NCI-H1694 (cell line): ENCODE data around the gene TCAF2.
"Not testable (repeated sequence)": the region's sequence is repeated elsewhere in the genome, so short reads cannot be mapped to it uniquely, and the experiment has no call there.

Source experiments
- DNase-seq: peaks from one replicate; lab custom pipeline; 2025; lab: John Stamatoyannopoulos, UW

Gene TCAF2

DNA sequence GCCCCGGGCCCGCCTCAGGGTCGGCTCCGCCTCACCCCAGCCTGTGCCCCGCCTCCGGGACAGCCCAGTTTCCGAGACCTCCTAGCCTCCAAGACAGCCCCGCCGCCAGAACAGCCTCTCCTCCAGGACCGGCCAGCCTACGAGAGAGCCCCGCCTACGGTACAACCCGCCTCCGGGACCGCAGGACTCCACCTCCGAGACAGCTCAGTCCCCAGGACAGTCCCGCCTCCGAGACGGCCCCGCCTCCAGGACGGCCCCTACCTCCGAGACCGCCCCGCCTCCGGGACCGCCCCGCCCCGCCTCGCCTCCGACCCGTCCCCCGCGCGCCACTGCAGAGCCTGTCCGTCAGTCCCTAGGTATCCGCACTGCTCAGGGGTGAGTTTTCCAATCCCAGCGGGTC lies at the start of gene TCAF2:
Gene TCAF2, plus strand, starts transcription at position 329 of the 400 bp plus-strand sequence.
- DNase-seq = not testable (repeated sequence)

DNA sequence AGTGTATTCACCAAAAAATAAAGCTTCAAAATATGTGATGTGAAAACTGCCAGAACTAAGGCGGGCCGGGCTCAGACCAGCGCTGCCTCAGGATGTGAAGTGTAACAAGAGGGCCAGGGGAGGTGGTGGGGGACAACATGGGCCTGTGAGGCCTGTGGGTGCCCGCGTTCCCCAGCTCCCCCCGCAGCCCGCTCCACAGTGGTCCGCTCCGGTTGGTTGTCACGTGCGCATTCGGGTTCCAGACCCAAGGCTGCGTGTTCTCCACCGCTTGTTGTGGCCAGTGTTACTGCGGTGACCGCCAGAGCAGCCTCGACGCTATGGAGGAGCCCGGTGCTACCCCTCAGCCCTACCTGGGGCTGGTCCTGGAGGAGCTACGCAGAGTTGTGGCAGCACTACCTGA lies 49.3 kb upstream of the TCAF2 start, which contains the start of gene CTAGE15:
Gene CTAGE15, plus strand, starts transcription at position 301 of the 400 bp plus-strand sequence. Its CDS starts 17 bp downstream, at position 318.
- DNase-seq = not testable (repeated sequence)

DNA sequence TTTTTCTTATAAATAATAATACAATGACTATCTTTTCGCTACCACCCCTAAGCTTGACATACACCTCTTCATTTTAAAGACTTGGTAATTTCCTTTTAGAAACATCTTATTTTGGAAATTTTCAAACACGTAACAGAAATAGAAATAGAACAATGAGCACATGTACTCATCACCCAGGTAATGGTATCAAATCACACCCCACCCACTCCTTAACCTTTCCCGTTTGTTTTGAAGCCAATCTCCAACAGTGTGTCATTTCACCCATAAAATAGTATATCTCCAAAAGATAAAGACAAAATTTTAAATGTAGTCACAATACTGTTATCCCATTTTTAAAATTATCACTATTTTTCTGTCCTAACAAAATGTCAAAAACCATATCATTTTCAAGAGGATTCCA lies 32.6 kb upstream of the TCAF2 start:
- DNase-seq = not testable (repeated sequence)

DNA sequence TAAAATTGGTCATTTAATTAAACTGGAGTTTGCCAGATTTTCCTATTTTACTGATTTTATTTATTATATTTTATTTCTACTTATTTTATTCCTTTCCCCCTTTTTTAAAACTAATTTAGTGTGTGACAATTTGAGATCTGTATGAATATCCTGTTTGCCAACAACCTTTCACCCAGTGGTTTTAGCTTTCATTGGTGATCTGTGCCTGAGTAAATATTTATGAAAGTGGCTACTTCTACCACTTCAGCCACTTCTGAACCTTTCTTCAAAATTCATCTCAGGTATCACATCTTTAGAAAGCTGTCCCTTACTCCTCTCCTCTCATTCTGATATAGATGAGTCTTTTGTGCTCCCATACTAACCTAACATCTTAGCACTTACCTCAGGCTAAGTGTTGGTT lies 30.9 kb upstream of the TCAF2 start:
- DNase-seq = not testable (repeated sequence)

DNA sequence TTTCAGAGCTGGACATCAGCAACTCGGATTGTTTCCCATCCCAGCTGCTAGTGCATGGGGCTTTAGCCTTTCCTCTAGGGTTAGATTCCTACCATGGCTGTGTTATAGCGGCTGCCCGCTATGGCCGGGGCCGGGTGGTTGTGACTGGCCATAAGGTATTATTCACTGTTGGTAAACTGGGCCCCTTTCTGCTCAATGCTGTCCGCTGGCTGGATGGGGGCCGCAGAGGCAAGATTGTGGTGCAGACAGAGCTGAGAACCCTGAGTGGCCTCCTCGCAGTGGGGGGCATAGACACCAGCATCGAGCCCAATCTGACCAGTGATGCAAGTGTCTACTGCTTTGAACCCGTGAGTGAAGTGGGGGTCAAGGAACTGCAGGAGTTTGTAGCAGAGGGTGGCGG lies 22.7 kb upstream of the TCAF2 start:
- not testable (repeated sequence) for DNase-seq

DNA sequence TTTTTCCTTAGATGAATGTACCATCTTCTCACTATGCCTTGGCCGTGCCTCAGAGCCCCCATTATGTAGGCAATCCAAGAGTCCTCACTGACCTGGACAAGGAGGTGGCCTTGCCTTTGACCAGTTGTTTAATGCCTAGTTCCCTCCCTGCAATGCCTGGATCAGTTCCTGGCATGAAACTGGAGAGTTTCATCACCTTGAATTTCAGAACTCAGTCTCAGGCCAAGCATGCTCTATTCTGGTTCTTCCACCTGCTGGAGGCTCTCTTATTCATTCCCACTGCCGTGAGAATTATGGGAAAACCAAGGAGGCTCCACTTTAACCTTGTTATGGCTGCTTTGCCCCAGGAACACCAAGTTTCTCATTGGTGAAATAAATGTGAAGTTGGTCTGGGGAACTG lies 17.2 kb upstream of the TCAF2 start:
- not testable (repeated sequence) for DNase-seq

DNA sequence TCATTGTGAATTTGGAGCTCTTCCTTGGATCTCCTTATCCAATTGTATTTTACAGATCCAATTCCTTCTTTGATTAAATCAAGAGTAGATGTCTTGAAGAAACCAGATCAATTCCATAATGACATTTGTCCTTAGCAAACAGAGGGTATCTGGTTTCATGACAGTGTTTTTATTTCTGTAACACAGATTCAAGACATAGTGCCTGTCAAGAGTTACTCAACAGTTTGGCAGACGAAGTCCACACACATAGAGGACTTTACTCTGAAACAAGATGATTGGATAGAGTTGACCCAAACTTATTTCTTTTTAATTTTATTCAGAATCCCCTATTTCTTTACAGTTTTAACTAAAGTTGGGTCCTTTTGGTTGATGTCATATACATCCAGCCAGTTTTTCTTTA lies 14.7 kb upstream of the TCAF2 start:
- not testable (repeated sequence) for DNase-seq

DNA sequence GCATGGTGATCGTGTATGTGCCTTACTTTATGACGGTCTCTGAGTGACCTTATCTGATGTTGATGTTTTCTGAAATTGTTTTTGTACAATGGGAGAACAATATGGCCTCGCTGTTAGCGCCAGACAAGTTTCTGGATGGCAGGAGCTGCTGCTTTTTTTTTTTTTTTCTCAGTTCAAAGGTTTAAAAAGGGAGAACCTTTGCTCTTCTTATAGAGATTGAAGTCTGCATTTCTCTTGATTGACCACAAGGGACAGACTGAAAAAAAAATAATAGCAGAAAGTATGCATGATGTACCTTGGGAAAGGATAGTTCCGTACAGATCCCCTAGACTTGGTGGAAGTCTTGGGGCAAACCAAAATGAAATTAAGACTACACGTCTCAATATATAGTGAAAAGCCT lies 5.2 kb upstream of the TCAF2 start:
- DNase-seq = not testable (repeated sequence)

DNA sequence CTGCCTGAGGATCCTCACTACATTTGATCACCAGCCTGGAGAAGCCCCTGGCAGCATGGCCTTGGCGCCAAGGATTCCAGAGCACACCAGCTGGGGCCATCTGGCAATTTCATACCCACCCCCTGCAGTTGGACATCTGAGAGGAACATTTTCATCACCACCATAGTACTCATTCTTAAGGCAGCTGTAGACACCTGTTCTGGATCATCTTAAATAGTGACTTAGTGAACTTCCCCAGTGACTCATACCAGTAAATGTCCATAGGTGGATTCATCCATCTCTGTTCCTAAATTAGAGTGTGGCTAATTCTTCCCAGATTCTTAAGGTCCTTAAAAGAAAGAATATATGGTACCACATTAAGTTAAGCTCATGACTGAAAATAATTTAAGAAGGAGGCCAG lies 3.6 kb upstream of the TCAF2 start:
- not testable (repeated sequence) for DNase-seq

DNA sequence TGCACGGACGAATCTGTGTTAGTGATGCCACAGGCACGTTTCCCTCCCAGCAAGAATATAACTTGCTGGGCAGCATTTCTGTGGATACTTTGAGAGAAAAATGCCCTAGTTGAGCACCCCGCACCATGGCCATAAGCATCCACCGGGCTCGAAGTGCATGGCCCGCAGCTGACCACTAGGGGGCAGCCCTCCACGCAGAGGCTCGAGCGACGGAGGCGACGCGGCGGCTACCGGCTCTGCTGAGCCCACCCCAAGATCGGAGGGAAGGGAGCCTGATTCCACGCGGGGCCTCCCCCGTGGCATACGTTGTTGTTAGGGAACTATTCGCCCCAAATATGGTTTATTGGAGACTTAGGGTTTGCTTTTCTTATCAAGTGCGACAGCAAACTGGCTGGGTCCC lies 716 bp upstream of the TCAF2 start:
- DNase-seq = not testable (repeated sequence)

DNA sequence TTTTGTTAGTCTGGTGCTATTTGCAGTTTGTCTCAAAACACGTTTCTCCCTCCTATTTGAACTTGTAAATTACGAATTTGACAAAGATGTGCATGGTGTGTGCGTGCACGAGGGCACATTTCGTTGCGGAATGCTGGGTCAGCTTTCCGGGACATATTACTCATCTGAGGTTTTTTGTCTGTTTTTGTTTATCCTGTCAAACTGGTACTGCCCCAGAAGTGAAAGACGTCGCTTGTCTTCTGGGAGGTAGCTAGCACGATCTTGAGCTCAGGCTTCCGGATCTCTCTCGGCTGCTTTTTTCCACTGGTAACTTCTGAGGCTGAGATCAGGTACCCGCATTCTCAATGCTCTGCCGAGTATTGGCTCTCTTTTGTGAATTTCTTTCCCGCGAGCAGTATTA lies 401 bp downstream of the TCAF2 start:
- not testable (repeated sequence) for DNase-seq

DNA sequence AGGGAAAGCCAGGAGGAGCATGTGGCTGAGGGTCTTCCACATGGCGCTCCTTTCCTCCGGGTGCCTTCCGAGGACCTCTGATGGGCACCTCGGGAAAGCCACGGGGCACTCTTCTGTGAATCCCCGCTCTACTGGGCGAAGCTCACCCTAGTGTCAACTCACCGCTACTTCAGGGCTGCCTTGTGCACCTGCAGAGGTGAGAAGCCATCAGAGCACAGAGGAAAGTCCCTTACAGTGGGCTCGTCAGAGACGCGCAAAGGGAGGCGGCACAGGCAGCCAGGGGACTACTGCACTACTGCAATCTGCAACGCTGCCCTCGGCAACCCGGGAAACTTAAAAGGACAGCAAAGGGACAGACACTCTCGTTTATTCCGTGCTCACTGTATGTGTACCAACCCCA lies 1.4 kb downstream of the TCAF2 start:
- not testable (repeated sequence) for DNase-seq

DNA sequence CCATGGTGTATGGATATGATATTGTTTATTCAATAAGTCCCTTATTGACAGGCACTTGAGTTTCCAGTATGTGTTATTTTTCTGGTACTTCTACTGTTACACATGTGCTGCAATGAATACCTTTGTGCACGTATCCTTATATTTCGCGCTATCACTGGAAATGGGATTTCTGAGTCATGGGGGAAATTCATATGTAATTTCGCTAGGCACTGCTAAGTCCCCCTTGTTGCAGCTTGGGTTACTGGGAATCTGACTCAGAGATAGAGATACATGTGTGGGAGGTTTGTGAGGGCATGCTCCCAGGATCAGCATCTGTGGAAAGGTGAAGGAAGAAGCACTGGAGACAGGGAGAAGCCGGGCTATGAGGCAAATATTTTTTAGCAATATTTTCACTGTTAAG lies 9.9 kb downstream of the TCAF2 start:
- not testable (repeated sequence) for DNase-seq

DNA sequence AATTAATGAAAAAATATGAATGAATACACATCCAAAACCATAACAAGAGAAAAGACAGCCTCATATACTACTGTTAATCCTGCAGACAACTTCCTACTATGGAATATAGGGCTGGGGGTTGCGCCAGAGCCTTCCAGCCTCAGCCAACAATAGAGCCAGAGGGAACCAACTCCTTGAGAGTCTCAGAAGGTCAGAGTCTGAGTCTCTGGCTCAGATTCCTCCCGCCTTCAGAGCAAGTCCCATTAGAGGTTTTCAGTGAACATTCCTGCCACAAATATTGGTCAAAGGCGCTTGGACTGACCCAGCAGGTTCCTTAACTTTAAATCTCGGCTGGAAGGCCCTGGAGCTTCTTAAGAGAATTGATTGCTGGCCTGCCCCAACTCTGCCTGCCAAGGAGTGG lies 11.7 kb downstream of the TCAF2 start:
- not testable (repeated sequence) for DNase-seq

DNA sequence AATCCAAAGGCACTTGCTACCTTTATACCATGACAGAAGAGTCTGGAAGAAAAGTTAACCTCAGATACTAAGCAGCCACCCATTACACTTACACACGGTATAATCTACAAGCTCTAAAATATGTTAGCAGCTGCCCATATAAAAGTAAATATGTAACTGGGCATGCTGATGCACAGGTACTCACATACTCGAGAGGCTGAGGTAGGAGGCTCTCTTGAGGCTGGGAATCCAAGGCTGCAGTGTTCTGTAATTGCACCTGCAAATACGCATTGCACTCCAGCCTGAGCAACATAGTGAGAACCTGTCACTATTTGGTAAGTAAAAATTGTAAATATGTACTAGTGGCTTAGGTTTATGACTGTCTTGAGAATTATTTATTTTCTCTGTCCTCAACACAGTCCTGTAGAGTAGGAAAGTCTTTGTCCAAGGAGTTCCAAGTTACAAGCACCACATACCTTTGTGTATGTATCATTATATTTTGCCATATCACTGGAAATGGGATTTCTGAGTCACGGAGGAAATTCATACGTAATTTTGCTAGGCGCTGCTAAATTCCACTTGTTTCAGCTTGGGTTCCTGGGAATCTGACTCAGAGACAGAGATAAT lies 12.3 kb downstream of the TCAF2 start:
- not testable (repeated sequence) for DNase-seq

DNA sequence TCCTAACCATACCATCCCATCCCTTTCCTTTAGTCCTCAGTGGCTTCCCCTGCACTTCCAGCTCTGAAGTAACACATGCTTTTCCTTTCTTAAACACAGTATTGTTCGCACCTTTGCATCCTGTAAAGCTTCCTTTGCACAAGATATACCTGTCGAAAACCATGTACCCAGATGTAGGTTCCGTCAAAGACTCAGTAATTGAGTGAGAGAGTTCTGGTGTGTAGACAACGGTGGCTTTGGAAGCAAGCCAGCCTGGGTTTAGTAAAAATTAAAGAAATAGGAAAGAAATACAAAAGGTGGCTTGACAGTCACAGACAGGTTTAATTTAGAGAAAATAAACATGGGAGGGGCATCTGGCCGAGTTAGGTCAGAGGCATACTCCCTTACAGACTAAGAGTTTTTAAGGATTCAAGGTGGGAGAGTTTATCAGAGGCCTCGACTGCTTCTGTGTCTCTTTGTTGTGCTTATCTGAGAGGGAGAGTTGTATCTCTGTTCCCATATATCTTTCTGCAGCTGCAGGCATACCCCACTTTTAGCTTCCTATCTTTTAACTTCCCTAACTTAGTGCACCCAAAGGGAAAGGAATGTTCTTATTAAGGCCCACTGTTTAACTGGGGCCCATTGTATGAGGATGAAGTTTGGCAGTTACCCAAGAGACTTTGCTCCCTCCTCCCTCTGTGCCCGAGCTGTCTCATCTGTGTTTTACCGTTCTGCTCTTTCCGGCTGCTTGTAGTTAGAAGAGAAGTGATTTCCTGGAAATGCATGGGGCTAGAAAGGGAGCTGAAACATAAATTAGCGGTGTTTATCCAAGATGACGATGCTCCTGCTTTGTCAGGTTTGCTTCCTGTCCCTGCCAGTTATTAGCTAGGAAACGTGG lies 14.8 kb downstream of the TCAF2 start:
- DNase-seq = not testable (repeated sequence)

DNA sequence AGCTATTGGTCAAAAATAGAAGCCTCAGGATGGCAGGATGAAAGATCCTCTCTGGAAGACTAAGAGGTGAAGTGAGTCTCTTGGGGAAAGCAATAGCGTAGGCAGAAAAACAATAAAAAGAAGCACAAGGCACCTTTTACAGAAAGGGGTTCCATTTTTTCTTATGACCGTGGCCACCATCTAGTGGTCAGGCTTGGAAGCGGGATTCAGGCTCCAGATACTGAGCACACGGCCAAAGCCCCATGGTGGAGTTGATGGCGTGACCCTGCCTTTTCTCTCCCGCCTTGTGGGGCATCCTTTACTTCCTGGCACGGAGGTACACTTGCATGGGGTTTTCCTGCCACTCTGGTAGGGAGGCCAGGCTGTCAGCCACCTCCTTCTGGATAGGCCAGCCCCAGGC lies 18.6 kb downstream of the TCAF2 start:
- not testable (repeated sequence) for DNase-seq

DNA sequence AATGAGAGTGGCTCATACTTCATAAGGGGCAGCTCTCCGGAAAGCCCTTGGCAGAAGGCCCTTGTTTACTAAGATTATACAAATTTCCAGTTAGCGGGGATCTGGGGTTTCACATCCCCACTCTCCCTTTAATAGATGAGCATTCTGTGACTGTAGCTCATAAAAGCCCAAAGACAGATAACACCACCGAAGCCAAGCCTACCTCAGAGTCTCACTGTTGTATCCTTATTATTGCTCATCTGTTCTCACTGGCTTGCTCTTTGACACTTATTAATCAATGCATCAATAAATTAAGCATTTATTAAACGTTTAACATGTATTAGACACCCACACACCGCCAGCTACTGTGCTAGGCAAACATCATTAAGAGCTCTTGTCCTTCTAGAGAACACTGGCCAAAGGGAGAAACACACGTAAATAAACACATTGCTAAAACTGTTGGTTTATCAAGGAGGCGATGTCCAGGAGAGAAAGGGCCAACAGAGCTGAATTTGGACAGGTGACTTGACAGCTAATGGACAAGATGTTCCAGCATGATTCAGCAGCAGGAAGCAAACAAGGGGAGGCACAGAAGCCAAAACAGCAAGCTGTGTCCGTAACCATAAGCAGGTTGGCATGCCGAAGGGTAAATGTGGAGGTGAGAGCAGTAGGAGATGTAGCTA lies 19.9 kb downstream of the TCAF2 start:
- not testable (repeated sequence) for DNase-seq

DNA sequence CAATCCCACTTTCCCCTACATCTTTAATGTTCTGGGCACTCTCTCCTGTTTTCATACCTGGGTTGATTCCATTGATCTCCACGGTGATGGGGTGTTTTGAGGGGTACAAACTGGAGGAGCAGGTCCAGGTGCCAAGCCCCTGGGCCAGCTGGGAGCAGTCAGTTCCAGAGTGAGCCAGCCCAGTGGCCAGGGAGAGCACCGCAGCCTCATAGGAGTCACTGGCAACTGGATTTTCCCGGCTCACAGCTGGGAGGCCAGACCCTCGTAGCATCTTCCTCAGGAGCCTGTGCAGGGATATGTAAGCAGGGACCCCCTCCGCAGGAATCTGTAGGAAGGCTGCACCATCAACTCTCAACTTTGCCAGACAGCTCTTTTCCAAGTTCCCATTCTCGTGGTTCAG lies 25.8 kb downstream of the TCAF2 start:
- DNase-seq = not testable (repeated sequence)

DNA sequence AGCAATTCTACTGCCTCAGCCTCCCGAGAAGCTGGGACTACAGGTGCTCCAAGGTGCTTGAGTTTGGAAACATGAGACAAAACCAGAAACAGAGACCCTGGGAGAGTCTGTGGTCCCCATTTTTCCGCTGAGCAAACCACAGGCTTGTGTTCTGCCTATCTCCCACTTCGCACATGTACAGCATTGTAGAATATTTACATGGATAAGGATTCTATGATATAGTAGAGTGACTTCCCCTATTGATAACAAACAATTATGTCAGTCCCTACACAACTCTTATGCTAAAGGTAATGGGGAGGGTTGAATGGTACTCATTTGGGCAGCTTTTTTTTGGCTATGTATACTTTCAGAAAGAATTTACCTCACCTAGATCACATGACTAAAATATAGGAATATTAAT lies 29.1 kb downstream of the TCAF2 start:
- DNase-seq = not testable (repeated sequence)

DNA sequence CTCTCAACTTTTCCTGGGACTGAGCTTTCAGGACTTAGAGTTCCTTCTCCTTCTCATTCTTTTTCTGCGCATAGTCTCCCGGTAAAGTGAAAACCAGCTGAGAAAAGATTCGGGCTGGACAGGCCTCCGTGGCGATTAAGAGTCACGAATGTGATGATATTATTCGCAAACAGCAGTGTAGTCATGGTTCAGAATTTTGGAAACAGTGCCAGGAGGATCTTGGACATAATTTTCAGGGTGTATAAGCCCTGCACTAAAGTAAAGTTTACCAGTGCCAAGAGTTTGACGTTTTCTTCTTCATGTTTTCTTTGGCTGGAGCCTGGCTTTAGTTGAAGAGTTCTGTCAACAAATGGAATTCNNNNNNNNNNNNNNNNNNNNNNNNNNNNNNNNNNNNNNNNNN lies 29.7 kb downstream of the TCAF2 start:
- not testable (repeated sequence) for DNase-seq
